DND-41 (cell line): ENCODE results near the gene AKT1S1.

ENCODE experiments used
- ATAC-seq: fragments of 200-7000 bp; cut with Tn5 transposase; 3 replicates; pipeline ENCODE4 v1.9.1; 2021; ENCODE audit warnings: low read depth; ENCODE audit not compliant: insufficient read depth
- DNase-seq: peaks from one replicate; pipeline ENCODE4 v3.0.0-alpha.2; 2020
- H2AFZ ChIP-seq: 2 replicates; pipeline ENCODE4 v1.6.0; 2012; ENCODE audit warnings: low read depth, low read length
- H3K27ac ChIP-seq: 2 replicates; pipeline ENCODE4 v1.5.1; 2012; ENCODE audit warnings: low read length, inconsistent platforms
- H3K27me3 ChIP-seq: fragments of 200-600 bp; sonication (generic); 2 replicates; pipeline ENCODE4 v1.6.0; 2012; ENCODE audit warnings: low read length, mild to moderate bottlenecking, inconsistent platforms; ENCODE audit not compliant: insufficient read depth, poor library complexity
- H3K36me3 ChIP-seq: 2 replicates; pipeline ENCODE4 v1.5.1; 2012; ENCODE audit warnings: low read length, inconsistent platforms; ENCODE audit not compliant: insufficient read depth
- H3K4me1 ChIP-seq: 2 replicates; pipeline ENCODE4 v1.5.1; 2012; ENCODE audit warnings: mild to moderate bottlenecking, low read length; ENCODE audit not compliant: insufficient read depth
- H3K4me2 ChIP-seq: 2 replicates; pipeline ENCODE4 v1.6.0; 2012; ENCODE audit warnings: mild to moderate bottlenecking, moderate library complexity, low read length, inconsistent platforms; ENCODE audit not compliant: insufficient read depth
- H3K4me3 ChIP-seq, 2 experiments: fragments of 200-600 bp in 1 of 2; shearing (Covaris generic) in 1 of 2; 2 replicates each; pipeline ENCODE4 v1.5.1; 2012 to 2016; ENCODE audit warnings: inconsistent platforms in 2 of 2, low read length in 2 of 2, mild to moderate bottlenecking in 2 of 2, low read depth in 1 of 2, moderate library complexity in 1 of 2
- H3K79me2 ChIP-seq: 2 replicates; pipeline ENCODE4 v1.6.0; 2012; ENCODE audit warnings: low read length, inconsistent platforms; ENCODE audit not compliant: insufficient read depth
- H3K9ac ChIP-seq: 2 replicates; pipeline ENCODE4 v1.6.0; 2012; ENCODE audit warnings: low read depth, mild to moderate bottlenecking, inconsistent platforms, low read length, moderate library complexity
- H3K9me3 ChIP-seq: 2 replicates; pipeline ENCODE4 v1.5.1; 2012; ENCODE audit warnings: low read length, moderate library complexity, mild to moderate bottlenecking, inconsistent platforms; ENCODE audit not compliant: insufficient read depth, severe bottlenecking
- H4K20me1 ChIP-seq: 2 replicates; pipeline ENCODE4 v1.6.0; 2012; ENCODE audit warnings: low read length; ENCODE audit not compliant: insufficient read depth
- CTCF ChIP-seq: IDR thresholded peaks from 2 replicates; pipeline ENCODE4 v1.5.1; 2012; ENCODE audit warnings: borderline replicate concordance, low read length, moderate library complexity, mild to moderate bottlenecking; ENCODE audit not compliant: poor library complexity, severe bottlenecking; ENCODE audit errors: extremely low read depth
- EZH2 ChIP-seq: IDR thresholded peaks from 3 replicates; pipeline ENCODE4 v1.6.1; 2012; ENCODE audit warnings: borderline replicate concordance, low read depth, mild to moderate bottlenecking, moderate library complexity, low read length, inconsistent platforms; ENCODE audit not compliant: severe bottlenecking

AKT1S1 gene

GRCh38 chr19:49848938-49849337 is 28.2 kb downstream of the AKT1S1 start:
- Histone ChIP-seq H3K9ac (no peak overlapping the region), H3K36me3 (peaks cover 17% of the 10 kb centered on the region), H3K4me1 (peaks cover 46% of the 10 kb centered on the region), H3K4me3 (no peak overlapping the region), H3K4me2 (no peak overlapping the region), H3K79me2 (peaks cover 39% of the 10 kb centered on the region), H4K20me1 (peaks cover 18% of the 10 kb centered on the region), H3K9me3 (no peaks in the 10 kb centered on the region), H2AFZ (no peak overlapping the region), H3K27me3 (no peaks in the 10 kb centered on the region), H3K27ac (no peak overlapping the region)
- ATAC-seq = no peak
- TF ChIP-seq EZH2 (no peak), CTCF (no peak)
- no peak for DNase-seq

DNA sequence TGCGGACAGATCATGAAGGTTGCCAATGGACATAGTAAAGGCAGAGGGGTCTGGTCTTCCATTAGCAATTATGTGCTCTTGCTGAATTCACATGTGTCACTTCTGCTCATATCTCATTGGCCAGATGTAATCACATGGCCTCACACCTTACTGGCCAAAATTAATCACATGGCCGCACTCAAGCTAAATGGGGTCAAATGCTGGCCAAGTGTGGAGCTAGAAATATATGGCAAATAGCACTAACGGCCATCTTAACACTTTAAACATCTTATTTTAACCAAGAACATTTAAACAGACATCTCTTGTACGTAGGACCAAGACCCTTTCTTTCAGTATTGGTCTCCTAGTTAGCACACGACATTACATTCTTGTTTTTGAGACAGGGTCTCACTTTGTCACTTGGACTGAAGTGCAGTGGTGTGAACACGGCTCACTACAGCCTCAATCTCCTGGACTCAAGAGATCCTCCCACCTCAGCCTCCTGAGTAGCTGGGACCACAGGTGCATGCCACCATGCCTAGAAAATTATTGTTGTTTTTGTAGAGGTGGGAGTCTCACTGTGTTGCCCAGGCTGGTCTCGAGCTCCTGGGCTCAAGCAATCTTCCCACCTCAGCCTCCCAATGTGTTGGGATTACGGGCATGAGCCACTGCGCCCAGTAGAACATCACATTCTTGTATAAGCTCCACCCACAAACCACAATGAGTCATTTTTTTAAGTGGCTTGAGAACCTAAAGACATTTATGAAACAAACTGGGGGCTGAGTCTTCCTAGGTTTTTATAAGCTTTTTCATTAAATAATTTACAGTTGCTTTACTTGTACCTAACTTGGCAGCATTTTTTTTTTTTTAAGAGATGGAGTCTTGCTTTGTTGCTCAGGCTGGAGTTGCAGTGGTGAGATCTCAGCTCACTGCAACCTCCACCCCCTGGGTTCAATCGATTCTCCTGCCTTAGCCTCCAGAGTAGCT is 29.1 kb downstream of the AKT1S1 start:
- TF ChIP-seq EZH2 (no peak), CTCF (no peak)
- Histone ChIP-seq H3K4me3 (no peak overlapping the region), H4K20me1 (peaks cover 12% of the 10 kb centered on the region), H2AFZ (no peak overlapping the region), H3K9me3 (no peaks in the 10 kb centered on the region), H3K4me1 (peaks cover 38% of the 10 kb centered on the region), H3K9ac (no peak overlapping the region), H3K27me3 (no peaks in the 10 kb centered on the region), H3K27ac (no peak overlapping the region), H3K4me2 (no peak overlapping the region), H3K36me3 (peaks cover 11% of the 10 kb centered on the region; the same call in 1 of the 2 replicates), H3K79me2 (peaks cover 30% of the 10 kb centered on the region)
- DNase-seq (no peak), ATAC-seq (no peak)

- Histone ChIP-seq H3K27ac (no peak overlapping the region), H3K36me3 (0 out of 2 replicates have a peak, but pooled peaks cover 3% of the 10 kb centered on the region), H4K20me1 (no peaks in the 10 kb centered on the region), H2AFZ (no peak overlapping the region), H3K9ac (no peak overlapping the region), H3K9me3 (no peaks in the 10 kb centered on the region), H3K27me3 (no peaks in the 10 kb centered on the region), H3K4me3 (no peak overlapping the region), H3K4me1 (peaks cover 25% of the 10 kb centered on the region), H3K4me2 (no peak overlapping the region), H3K79me2 (peaks cover 14% of the 10 kb centered on the region)
- TF ChIP-seq CTCF = no peak
- no peak for TF ChIP-seq EZH2
- DNase-seq = no peak
- ATAC-seq = no peak
Measured at GRCh38 chr19:49846408-49846807, 30.7 kb downstream of the AKT1S1 start.
